Keratinocyte (primary cell): ENCODE results near the gene ZNF516.

ENCODE experiments used
- EZH2 ChIP-seq: IDR thresholded peaks from one replicate; pipeline ENCODE4 v1.6.1; 2012; ENCODE audit warnings: inconsistent platforms, mild to moderate bottlenecking, low read length, moderate library complexity
- TF ChIP-seq, protein P1 (sequence below), 3 experiments: IDR thresholded peaks in 1 of 3; conservative IDR thresholded peaks in 1 of 3; optimal IDR thresholded peaks in 1 of 3; 2 replicates in 2 of 3; 3 replicates in 1 of 3; pipeline versions ENCODE3 to v1.5.1; 2011; ENCODE audit warnings: low read length in 3 of 3, mild to moderate bottlenecking in 3 of 3, moderate library complexity in 2 of 3, control low read depth in 1 of 3, inconsistent platforms in 1 of 3; ENCODE audit not compliant: insufficient read depth in 2 of 3; ENCODE audit errors: extremely low read depth in 1 of 3

DNA sequence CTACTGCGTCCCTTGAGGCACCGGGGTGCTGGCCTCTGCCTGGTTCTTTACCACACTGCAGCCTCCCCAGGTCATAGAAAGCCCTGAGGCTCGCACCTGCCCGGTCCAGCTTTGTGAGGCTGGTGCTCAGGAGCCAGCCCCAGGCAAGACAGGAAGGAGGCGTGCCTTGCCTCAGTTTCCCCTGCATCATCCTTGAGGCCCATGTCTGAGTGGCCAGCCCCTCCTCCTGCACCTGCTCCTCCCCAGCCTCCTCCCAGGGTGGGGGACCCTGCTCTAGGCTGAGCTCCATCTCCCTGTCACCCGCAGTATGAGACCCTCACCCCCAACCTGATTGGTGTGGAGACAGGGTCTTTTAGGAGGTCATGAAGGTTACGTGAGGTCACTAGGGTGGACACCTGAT is 147.7 kb downstream of the ZNF516 start:
- TF ChIP-seq, protein P1, sequence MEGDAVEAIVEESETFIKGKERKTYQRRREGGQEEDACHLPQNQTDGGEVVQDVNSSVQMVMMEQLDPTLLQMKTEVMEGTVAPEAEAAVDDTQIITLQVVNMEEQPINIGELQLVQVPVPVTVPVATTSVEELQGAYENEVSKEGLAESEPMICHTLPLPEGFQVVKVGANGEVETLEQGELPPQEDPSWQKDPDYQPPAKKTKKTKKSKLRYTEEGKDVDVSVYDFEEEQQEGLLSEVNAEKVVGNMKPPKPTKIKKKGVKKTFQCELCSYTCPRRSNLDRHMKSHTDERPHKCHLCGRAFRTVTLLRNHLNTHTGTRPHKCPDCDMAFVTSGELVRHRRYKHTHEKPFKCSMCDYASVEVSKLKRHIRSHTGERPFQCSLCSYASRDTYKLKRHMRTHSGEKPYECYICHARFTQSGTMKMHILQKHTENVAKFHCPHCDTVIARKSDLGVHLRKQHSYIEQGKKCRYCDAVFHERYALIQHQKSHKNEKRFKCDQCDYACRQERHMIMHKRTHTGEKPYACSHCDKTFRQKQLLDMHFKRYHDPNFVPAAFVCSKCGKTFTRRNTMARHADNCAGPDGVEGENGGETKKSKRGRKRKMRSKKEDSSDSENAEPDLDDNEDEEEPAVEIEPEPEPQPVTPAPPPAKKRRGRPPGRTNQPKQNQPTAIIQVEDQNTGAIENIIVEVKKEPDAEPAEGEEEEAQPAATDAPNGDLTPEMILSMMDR (optimal IDR thresholded peaks at IDR 0.05 in 1 of 3, IDR thresholded peaks at IDR 0.05 in 1 of 3, conservative IDR thresholded peaks at IDR 0.05 in 1 of 3; ENCODE audit: extremely low read depth in 1 of 3, insufficient read depth in 2 of 3, low read length in 3 of 3), result no peak
- TF ChIP-seq EZH2, result no peak
